Stimulated activated CD4-positive, alpha-beta T cell treated with anti-CD3 and anti-CD28 coated beads, Interleukin-4, amount 100 ng/mL, for 48 hours (primary cell): ENCODE data around the gene SMTN.

Source experiments
- DNase-seq, 2 donors: peaks; one replicate each; pipeline ENCODE4 v3.0.0-alpha.2; 2020; ENCODE audit warnings: low read depth in 2 of 2

Gene SMTN

GRCh38 chr22:31126869-31127175 is 45.7 kb downstream of the SMTN start:
- no peak for DNase-seq

DNA sequence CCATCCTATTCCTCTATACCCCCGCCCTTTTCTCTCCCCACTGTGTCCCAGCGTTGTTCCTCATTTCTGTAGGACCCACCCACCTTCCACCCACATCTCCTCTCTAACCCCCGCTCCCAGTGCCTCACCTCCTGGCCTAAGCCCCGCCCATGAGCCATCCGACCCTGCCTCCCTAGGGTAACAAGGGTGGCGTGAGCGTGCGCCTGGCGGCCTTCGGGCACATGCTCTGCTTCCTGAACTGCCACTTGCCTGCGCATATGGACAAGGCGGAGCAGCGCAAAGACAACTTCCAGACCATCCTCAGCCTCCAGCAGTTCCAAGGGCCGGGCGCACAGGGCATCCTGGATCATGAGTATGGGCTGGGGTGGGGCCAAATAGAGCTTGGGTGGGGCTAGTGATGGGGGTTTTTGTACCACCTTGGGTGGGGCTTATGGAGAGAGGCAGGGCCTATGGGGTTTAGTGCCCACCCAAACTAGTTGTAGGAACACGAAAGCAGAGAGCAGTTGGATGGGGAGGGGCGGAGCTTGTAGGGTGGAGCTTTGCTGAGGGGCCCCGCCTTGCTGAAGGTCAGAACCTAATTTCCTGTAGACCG is 46.2 kb downstream of the SMTN start:
- DNase-seq = no peak

DNA sequence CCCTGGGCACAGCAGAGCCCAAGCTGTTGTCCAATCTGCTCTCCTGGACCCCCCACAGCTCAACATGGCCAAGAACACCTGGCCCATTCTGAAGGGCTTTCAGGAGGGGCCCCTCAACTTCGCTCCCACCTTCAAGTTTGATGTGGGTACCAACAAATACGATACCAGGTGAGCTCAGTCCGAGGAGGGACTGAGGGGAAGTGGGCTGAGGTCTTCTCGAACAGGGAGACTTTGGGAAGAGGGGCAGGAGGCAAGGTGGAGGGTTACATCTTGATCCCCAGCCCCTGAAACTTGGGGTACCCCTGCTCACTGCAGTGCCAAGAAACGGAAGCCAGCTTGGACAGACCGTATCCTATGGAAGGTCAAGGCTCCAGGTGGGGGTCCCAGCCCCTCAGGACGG is 47.0 kb downstream of the SMTN start:
- DNase-seq = no peak

DNA sequence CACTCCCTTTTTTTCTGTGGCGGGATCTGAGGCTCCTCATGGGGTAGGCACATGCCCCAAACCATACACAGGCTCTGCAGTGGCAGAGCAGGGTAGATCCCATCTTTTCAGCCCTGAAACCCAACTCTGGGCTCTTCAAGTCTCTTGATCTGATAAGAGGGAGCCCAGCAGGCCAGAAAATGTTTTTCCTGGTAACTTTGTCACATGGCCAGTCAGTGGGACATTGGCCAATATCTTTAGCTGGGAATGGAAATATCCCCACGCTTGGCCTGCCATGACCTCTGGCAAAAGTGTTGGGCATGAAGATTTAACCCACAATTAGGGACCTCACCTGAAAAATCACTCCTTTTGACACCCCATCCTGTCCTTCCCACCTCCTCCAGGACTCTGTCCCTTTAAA is 49.8 kb downstream of the SMTN start:
- DNase-seq = no peak

DNA sequence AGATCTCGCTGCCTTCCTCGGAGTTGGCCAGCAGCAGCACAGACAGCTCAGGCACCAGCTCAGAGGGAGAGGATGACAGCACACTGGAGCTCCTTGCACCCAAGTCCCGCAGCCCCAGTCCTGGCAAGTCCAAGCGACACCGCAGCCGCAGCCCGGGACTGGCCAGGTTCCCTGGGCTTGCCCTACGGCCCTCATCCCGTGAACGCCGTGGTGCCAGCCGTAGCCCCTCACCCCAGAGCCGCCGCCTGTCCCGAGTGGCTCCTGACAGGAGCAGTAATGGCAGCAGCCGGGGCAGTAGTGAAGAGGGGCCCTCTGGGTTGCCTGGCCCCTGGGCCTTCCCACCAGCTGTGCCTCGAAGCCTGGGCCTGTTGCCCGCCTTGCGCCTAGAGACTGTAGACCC is 52.8 kb downstream of the SMTN start:
- DNase-seq = no peak

DNA sequence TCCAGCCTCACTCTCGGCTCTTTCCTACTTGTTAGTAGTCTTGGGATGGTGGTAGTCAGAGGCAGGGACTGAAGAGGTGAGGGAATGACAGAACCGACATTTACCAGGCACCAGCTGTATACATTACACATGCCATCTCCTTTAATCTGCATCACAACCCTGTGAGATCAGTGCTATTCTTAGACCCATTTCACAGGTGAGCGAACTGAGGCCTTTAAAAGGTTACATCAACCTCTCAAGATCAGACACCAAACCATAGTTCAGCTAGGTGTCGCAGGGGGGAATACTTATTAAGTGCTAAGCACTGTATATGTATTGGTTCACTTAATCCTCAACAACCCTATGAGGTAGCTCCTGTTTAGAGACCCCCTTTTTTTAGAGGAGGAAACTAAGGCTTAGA is 53.6 kb downstream of the SMTN start:
- DNase-seq = no peak

DNA sequence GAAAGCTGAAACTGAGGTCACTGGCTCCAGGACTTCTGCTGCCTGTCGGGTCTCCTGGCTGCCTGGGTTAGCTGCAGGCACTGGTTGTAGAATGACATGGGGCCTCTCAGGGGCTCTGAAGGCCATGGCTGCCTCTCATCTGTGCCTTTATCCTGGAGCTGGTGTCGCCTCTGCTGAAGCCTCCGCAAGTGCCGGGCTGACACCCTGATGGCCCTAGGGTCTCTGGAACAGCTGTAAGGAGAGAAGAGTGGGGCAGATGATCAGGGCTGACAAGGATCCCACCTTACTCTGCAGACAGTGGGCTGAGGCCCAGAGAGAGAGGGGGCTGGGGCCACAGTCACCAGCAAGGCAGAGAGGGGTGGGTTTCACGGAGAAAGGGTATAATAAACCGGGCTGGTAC is 54.6 kb downstream of the SMTN start:
- no peak for DNase-seq

DNA sequence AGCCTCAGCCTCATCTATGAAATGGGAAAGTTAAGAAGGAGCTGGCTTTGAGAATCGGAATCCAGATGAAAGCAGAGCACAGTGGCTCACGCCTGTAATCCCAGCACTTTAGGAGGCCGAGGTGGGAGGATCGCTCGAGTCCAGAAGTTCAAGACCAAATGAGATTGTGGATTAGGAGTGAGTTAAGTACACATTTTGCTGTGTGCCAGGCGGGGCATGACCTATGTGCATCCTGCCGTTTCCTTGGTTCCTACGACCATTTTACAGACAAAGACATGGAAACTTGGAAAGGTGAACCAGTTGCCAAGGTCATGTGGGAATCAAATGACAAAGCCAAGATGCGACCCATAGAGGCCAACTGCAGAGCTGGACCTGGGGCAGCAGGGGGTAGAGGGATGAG is 55.0 kb downstream of the SMTN start:
- DNase-seq = no peak

GRCh38 chr22:31136711-31137110 is 55.6 kb downstream of the SMTN start:
- DNase-seq = no peak

DNA sequence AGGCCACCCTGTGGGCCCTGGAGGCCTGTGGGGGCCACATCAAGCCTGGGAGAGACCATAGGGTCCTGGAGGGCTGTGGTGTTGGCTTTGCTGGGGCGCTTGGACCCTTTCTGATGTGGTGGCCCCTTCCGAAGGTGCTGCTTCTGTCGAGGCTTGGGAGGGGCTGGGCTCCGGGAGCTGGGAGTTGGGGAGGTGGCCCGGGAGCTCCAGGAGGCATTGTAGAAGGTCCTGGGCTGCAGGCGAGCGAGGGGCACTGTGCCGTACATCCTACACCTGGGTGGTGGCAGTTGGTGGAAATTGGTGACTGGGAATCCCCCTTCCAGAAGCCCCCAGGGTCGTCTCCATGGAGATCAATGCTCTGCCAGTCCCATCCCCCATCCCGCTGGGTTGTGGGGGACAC is 56.6 kb downstream of the SMTN start:
- no peak for DNase-seq

DNA sequence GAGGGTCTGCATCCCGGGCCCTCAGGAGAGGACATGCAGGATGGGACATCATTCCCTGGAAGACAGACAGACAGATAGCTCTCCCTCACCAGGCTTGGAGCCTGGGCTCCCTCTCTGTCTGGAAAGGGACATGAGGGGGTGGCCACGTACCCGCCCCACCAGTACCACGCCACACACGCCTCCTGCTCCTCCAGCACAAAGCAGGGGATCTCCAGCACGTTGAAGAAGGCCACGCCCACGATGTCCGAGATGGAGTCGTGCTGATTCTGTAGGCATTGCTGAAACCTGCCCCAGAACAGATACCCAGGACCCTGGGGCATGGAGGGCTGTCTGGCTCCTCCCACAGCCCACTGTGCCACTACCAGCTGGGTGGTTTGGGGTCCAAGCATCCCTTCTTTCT is 57.0 kb downstream of the SMTN start:
- DNase-seq = no peak

DNA sequence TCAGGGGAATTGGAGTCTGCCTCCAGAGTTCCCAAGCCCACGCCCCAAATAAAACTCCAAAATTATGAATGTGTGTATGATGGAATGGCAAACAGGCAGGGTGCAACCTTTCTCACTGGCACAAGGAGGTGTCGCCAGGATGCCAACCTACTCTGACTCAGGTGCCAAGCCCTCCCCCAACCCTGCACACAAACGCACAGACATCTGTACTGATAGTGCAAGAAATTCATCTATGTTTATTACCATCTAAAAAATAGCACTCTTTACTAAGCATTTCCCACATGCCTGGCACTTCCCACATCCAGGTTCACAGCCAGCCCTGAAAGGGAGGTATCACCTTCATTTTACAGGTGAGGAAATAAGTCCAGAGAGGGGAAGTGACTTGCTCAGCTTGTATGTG is 57.9 kb downstream of the SMTN start:
- DNase-seq = no peak

- no peak for DNase-seq
Observed at GRCh38 chr22:31139866-31140716, 59.0 kb downstream of the SMTN start, which contains the start of gene PLA2G3. Gene PLA2G3 (minus strand): TSS chr22:31140508. CDS start chr22:31140354, 154 bp downstream.

GRCh38 chr22:31140746-31141145 is 59.6 kb downstream of the SMTN start:
- DNase-seq = no peak

DNA sequence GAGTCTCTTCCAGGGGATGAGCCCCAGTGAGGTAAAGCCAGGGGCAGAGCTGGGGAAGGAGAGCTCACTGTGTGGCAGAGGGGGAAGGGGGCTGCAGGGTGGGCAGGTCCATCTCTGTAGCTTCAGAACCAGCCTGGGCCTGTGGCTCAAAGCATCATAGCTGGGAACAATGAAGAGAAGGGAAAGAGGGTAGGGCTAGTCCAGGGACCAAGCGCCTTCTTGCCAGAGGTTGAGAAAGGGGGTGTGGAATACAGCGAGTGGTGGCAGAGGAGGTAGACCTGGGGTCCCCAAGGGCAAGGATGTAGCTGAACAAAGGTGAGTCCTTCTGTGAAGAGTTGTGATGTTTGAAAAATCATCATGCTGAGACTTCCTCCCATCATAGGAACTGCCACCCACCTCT is 60.4 kb downstream of the SMTN start:
- DNase-seq = no peak

DNA sequence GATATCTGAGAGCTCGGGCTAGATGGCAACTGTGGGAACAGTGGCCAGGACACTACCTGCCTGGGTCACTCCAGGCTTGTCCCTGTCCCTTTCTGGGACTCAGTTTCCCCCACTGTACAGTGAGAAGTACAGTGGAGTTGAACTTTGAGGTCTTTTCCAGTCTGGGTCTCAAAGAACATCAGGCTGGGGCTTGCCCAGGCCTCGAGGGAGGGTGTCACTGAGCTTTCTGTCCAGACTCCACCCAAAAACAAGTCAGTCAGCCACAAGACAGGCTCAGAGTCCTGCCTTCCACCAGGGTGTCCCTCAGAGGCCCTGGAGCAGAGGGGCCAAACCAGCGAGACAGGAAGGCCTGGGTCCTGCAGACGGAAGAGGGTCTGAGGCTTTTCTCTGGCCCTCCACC is 61.2 kb downstream of the SMTN start:
- DNase-seq = no peak

GRCh38 chr22:31143038-31143437 is 61.9 kb downstream of the SMTN start:
- no peak for DNase-seq

DNA sequence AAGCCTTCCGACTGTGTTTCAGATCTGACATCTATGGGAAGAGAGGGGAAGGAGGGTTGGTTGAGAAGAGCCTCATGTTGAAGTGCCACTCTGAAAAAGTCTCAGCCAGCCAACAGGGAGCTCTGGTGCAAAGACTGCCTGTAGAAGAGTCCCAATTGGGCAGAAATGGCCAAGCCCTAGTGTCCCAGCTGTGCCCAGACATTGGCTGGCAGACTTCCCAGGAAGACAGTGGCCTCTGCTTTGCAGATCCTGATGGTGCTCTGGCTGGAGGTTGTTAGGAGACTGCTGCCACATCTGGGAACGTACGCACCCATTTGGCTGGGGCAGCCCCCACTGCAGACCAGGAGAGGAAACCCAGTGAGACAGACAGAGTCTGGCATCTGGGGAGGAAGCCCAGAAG is 62.4 kb downstream of the SMTN start:
- no peak for DNase-seq

- DNase-seq = no peak
Observed at GRCh38 chr22:31144223-31144622, 63.1 kb downstream of the SMTN start.

GRCh38 chr22:31148488-31148887 is 67.4 kb downstream of the SMTN start:
- no peak for DNase-seq

DNA sequence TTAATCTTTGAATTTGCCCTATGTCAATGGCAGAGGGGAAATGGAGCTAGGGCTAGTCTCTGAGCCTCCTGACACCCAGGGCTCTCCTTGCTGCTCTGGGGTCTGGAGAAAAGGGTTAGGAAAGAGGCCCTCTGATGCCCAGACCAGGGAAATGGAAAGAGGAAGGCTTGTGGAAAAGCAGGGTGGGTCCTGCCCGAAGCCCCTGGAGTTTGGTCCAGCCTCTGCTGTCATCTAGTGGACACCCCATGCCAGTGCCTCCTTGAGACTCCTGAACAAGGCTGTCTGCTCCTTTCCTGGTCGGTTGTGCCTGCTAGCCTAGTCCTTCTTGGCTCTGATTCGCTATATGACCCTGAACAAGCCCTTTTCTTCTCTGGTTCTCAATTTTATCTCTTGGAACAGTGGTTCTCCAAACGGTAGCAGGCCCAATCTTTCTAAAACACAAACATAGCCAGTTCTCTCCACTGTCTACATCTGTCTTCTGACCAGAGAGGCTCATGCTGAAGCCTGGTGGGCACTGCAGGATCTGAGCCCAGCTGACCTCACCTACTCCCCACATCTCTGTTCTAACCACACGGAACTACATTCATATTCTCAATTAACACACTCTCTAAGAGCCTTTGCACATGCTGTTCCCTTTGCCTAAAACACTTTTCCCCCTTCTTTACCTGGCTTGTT is 68.0 kb downstream of the SMTN start:
- DNase-seq = peak in 1 of 2 donors; percentile 19

DNA sequence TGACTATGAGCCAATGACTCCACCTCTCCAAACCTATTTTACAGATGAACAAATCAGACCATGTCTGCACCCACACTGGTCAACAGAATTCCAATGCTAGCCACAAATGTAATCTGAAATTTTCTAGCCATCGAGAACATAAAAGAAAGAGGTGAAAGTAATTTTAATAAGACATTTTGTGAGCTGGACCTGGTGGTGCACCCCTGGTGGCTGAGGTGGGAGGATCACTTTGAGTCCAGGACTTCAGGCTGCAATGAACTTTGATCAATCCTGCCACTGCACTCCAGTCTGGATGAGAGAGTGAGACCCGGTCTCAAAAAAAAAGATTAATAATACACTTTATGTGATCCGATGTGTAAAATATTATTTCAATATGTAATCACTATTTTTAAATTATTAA is 69.5 kb downstream of the SMTN start:
- DNase-seq = no peak

DNA sequence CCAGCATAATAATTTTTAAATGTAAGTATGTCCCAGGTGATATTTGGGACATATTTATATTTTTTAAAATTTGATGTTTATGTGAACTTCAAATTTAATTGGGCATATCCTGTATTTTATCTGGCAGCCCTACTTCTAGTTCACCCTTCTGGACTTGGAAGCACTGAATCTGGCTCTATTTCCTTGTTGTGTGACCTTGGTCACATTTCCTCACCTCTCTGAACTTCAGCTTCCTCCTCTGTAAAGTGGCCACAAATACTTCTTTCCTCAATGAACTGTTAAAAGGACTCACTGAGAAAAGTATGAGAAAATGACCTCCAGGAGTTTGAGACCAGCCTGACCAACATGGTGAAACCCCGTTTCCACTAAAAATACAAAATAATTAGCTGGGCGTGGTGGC is 70.8 kb downstream of the SMTN start:
- DNase-seq = no peak
